CD4-positive, alpha-beta memory T cell (primary cell): ENCODE data around the gene PTRHD1. TPM values are rescaled to one million over a fixed set of nuclear protein-coding genes. Genes with fewer than 3 reads are reported as not detected.

ENCODE experiments used
- CTCF ChIA-PET: fragments of 350-600 bp; sonication (Branson Sonifier 250); formaldehyde crosslinking; loops from one replicate; lab custom pipeline; 2021; ENCODE audit warnings: inconsistent platforms; ENCODE audit not compliant: partially characterized antibody; lab: Charles Lee
- POLR2A ChIA-PET: fragments of 350-600 bp; sonication (Branson Sonifier 250); formaldehyde crosslinking; loops from one replicate; lab custom pipeline; 2021; ENCODE audit not compliant: partially characterized antibody; lab: Charles Lee
- DNase-seq, 5 donors: peaks; one replicate each; pipeline versions ENCODE4 v3.0.0 to v3.0.0-alpha.2; 2020 to 2022; ENCODE audit warnings: mixed read lengths in 1 of 5
- H3K27ac ChIP-seq: one replicate; pipeline ENCODE4 v1.7.0; 2013; ENCODE audit warnings: low read depth, low read length
- H3K27me3 ChIP-seq: 2 replicates; pipeline ENCODE4 v1.7.0; 2013; ENCODE audit warnings: mild to moderate bottlenecking, low read length, moderate library complexity; ENCODE audit not compliant: insufficient read depth
- H3K36me3 ChIP-seq: 2 replicates; pipeline ENCODE4 v1.7.0; 2013; ENCODE audit warnings: mild to moderate bottlenecking, low read length, moderate library complexity; ENCODE audit not compliant: insufficient read depth
- H3K4me1 ChIP-seq: 2 replicates; pipeline ENCODE4 v1.7.0; 2013; ENCODE audit warnings: mild to moderate bottlenecking, low read length, moderate library complexity; ENCODE audit not compliant: insufficient read depth
- H3K4me3 ChIP-seq, 2 donors: one replicate each; pipeline ENCODE4 v1.7.0; 2013; ENCODE audit warnings: low read length in 2 of 2, mild to moderate bottlenecking in 1 of 2
- H3K9me3 ChIP-seq, 2 donors: one replicate each; pipeline ENCODE4 v1.7.0; 2013; ENCODE audit warnings: low read length in 2 of 2, control low read depth in 1 of 2; ENCODE audit not compliant: control insufficient read depth in 1 of 2
- H3K27ac Mint-ChIP-seq, 7 donors: one replicate each; pipeline ENCODE4 v1.8.0; 2020 to 2021; ENCODE audit warnings: mixed read lengths in 7 of 7, mild to moderate bottlenecking in 6 of 7, inconsistent platforms in 3 of 7, moderate library complexity in 3 of 7
- H3K27me3 Mint-ChIP-seq, 2 donors: one replicate each; pipeline ENCODE4 v1.8.0; 2020 to 2021; ENCODE audit warnings: mixed read lengths in 2 of 2
- H3K36me3 Mint-ChIP-seq, 2 donors: one replicate each; pipeline ENCODE4 v1.8.0; 2020 to 2021; ENCODE audit warnings: mixed read lengths in 2 of 2, inconsistent platforms in 1 of 2, mild to moderate bottlenecking in 1 of 2
- H3K4me1 Mint-ChIP-seq, 4 donors: one replicate each; pipeline ENCODE4 v1.8.0; 2020 to 2021; ENCODE audit warnings: mixed read lengths in 4 of 4, mild to moderate bottlenecking in 1 of 4
- H3K4me3 Mint-ChIP-seq, 8 donors: one replicate each; pipeline ENCODE4 v1.8.0; 2020 to 2021; ENCODE audit warnings: mixed read lengths in 8 of 8, mild to moderate bottlenecking in 7 of 8, moderate library complexity in 6 of 8, inconsistent platforms in 3 of 8
- H3K9me3 Mint-ChIP-seq, 8 donors: one replicate each; pipeline ENCODE4 v1.8.0; 2020 to 2021; ENCODE audit warnings: mixed read lengths in 8 of 8, mild to moderate bottlenecking in 5 of 8, inconsistent platforms in 3 of 8, moderate library complexity in 1 of 8
- intact Hi-C: fragments of 100-400 bp; cut with micrococcal nuclease; formaldehyde crosslinking; loops from one replicate; pipeline ENCODE4 v1.15.1; 2023
- polyA plus RNA-seq, 2 donors: library from polyadenylated mRNA; unstranded; fragments of 300-500 nt; fragmentation: Illumina TruSeq; gene quantifications; one replicate each; pipeline ENCODE4 v1.2.3, GENCODE V29; 2021
- total RNA-seq, 2 experiments: library from RNA; stranded (reverse); gene quantifications; one replicate each; pipeline ENCODE4 v1.2.3, GENCODE V29; 2021

PTRHD1 gene
- total and polyA plus RNA-seq, 4 experiments from 2014 or later, result 12.0 to 52.1 (median 30.7) TPM

GRCh38 chr2:24771764-24772586 is 21.2 kb downstream of the PTRHD1 start:
- no peaks in the 10 kb centered on the region for H3K4me1 ChIP-seq
- H3K27me3 Mint-ChIP-seq, result no peaks in the 10 kb centered on the region
- H3K9me3 ChIP-seq, result no peaks in the 10 kb centered on the region
- H3K9me3 Mint-ChIP-seq, result no peaks in the 10 kb centered on the region
- intact Hi-C loops, result no loop called here
- peaks cover 22% of the 10 kb centered on the region in 2 donors for H3K36me3 Mint-ChIP-seq
- no peak overlapping the region for H3K27ac ChIP-seq
- no peak for DNase-seq
- ChIA-PET CTCF (no interaction called here), POLR2A (interaction anchor here (0.6 kb wide), 1 partner anchor 180 kb away, joined by 6 read pairs; no protein-coding TSS in a partner anchor)
- peaks cover 3% of the 10 kb centered on the region for H3K36me3 ChIP-seq
- H3K4me1 Mint-ChIP-seq, result peaks cover 0 to 2% (median 0%) of the 10 kb centered on the region in 4 donors
- no peak overlapping the region for H3K4me3 Mint-ChIP-seq
- no peak overlapping the region for H3K4me3 ChIP-seq
- H3K27me3 ChIP-seq, result no peaks in the 10 kb centered on the region
- H3K27ac Mint-ChIP-seq, result peak overlapping the region in 3 of 7 donors; percentile 19 to 36 (median 28)

DNA sequence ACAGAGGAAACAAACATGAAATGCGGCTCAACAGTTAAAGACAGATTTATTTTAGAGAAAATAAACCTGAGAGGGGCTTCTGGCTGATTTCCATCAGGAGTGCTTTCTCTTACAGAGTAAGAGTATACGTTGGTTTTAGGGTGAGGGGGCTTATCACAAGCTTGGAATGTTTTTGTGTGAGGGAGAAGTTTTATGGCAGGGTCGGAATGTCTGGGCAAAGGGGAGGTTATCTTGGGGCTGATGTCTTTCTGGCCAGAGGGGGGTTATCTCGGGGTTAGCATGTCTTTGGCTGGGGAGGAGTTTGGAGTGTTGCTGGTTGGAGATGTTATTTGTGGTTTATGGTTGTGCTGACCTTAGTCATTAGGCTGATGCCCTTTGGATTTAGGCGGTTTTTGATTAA is 22.1 kb downstream of the PTRHD1 start:
- Mint-ChIP-seq H3K4me3 (peak overlapping the region in 1 of 8 donors; percentile 16), H3K9me3 (no peaks in the 10 kb centered on the region), H3K36me3 (peaks cover 22 to 30% of the 10 kb centered on the region in 2 donors), H3K27ac (peak overlapping the region in 3 of 7 donors; percentile 2 to 28 (median 19)), H3K27me3 (no peaks in the 10 kb centered on the region), H3K4me1 (peaks cover 0 to 4% (median 0%) of the 10 kb centered on the region in 4 donors)
- no peak for DNase-seq
- ChIA-PET CTCF (no interaction called here), POLR2A (no interaction called here)
- Histone ChIP-seq H3K27me3 (no peaks in the 10 kb centered on the region), H3K4me1 (no peaks in the 10 kb centered on the region), H3K9me3 (no peaks in the 10 kb centered on the region), H3K36me3 (peaks cover 4% of the 10 kb centered on the region), H3K27ac (no peak overlapping the region), H3K4me3 (no peak overlapping the region)
- intact Hi-C loops, result no loop called here

- H3K27me3 ChIP-seq, result no peaks in the 10 kb centered on the region
- ChIA-PET POLR2A (no interaction called here), CTCF (no interaction called here)
- DNase-seq, result no peak
- Mint-ChIP-seq H3K9me3 (no peaks in the 10 kb centered on the region), H3K27me3 (no peaks in the 10 kb centered on the region), H3K4me3 (no peak overlapping the region), H3K4me1 (peaks cover 0 to 4% (median 0%) of the 10 kb centered on the region in 4 donors), H3K27ac (peak overlapping the region in 1 of 7 donors; percentile 10), H3K36me3 (peaks cover 38 to 43% of the 10 kb centered on the region in 2 donors)
- peaks cover 10% of the 10 kb centered on the region for H3K36me3 ChIP-seq
- H3K27ac ChIP-seq, result no peak overlapping the region
- no peaks in the 10 kb centered on the region for H3K9me3 ChIP-seq
- intact Hi-C loops, result no loop called here
- H3K4me3 ChIP-seq, result no peak overlapping the region
- no peaks in the 10 kb centered on the region for H3K4me1 ChIP-seq
These were observed 24.6 kb downstream of the PTRHD1 start for GRCh38 chr2:24768601-24769000.

GRCh38 chr2:24768013-24768412 is 25.2 kb downstream of the PTRHD1 start:
- peaks cover 10% of the 10 kb centered on the region for H3K36me3 ChIP-seq
- intact Hi-C loops, result no loop called here
- H3K27ac ChIP-seq, result no peak overlapping the region
- DNase-seq, result no peak
- no peaks in the 10 kb centered on the region for H3K4me1 ChIP-seq
- H3K36me3 Mint-ChIP-seq, result peaks cover 38 to 45% of the 10 kb centered on the region in 2 donors
- H3K27me3 ChIP-seq, result no peaks in the 10 kb centered on the region
- peaks cover 0 to 4% (median 0%) of the 10 kb centered on the region in 4 donors for H3K4me1 Mint-ChIP-seq
- ChIA-PET POLR2A (no interaction called here), CTCF (no interaction called here)
- no peaks in the 10 kb centered on the region for H3K27me3 Mint-ChIP-seq
- no peak overlapping the region for H3K4me3 Mint-ChIP-seq
- no peaks in the 10 kb centered on the region for H3K9me3 ChIP-seq
- no peak overlapping the region for H3K27ac Mint-ChIP-seq
- no peaks in the 10 kb centered on the region for H3K9me3 Mint-ChIP-seq
- H3K4me3 ChIP-seq, result no peak overlapping the region

DNA sequence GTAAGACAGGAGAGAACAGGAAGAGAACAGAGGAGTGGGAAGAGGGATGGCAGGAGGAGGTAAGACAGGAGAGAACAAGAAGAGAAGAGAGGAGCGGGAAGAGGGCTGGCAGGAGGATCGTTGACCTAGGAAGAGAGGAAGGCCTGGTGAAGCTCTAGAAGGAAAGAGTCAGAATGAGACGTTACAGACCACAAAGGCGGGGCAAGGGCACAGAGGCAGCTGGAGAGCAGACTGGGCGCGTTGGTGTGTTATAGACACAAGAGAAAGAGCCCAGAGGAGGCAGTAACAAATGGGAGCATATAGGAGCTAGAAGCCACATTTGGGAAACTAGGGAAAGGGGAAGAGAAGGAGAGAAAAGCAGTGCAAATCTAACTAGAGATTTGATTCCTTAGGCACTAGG is 26.6 kb downstream of the PTRHD1 start:
- no peak for DNase-seq
- H3K9me3 Mint-ChIP-seq, result no peaks in the 10 kb centered on the region
- peaks cover 45 to 57% of the 10 kb centered on the region in 2 donors for H3K36me3 Mint-ChIP-seq
- ChIA-PET POLR2A (no interaction called here), CTCF (no interaction called here)
- H3K27ac Mint-ChIP-seq, result peak overlapping the region in 5 of 7 donors; percentile 6 to 74 (median 33)
- Histone ChIP-seq H3K9me3 (no peaks in the 10 kb centered on the region), H3K27me3 (no peaks in the 10 kb centered on the region), H3K36me3 (peaks cover 22% of the 10 kb centered on the region), H3K4me1 (no peaks in the 10 kb centered on the region), H3K4me3 (no peak overlapping the region), H3K27ac (no peak overlapping the region)
- intact Hi-C loops, result no loop called here
- no peaks in the 10 kb centered on the region for H3K27me3 Mint-ChIP-seq
- no peak overlapping the region for H3K4me3 Mint-ChIP-seq
- peaks cover 0 to 4% (median 0%) of the 10 kb centered on the region in 4 donors for H3K4me1 Mint-ChIP-seq

GRCh38 chr2:24763843-24764242 is 29.3 kb downstream of the PTRHD1 start:
- no peaks in the 10 kb centered on the region for H3K9me3 ChIP-seq
- H3K4me3 ChIP-seq, result no peak overlapping the region
- Mint-ChIP-seq H3K4me3 (no peak overlapping the region), H3K27me3 (no peaks in the 10 kb centered on the region), H3K27ac (peak overlapping the region in 1 of 7 donors; percentile 62), H3K36me3 (peaks cover 35 to 62% of the 10 kb centered on the region in 2 donors), H3K4me1 (peaks cover 0 to 4% (median 0%) of the 10 kb centered on the region in 4 donors), H3K9me3 (no peaks in the 10 kb centered on the region)
- intact Hi-C loops, result no loop called here
- CTCF ChIA-PET, result no interaction called here
- DNase-seq, result no peak
- no peaks in the 10 kb centered on the region for H3K27me3 ChIP-seq
- no peaks in the 10 kb centered on the region for H3K4me1 ChIP-seq
- H3K27ac ChIP-seq, result no peak overlapping the region
- POLR2A ChIA-PET, result no interaction called here
- H3K36me3 ChIP-seq, result peaks cover 23% of the 10 kb centered on the region

GRCh38 chr2:24762518-24762917 is 30.7 kb downstream of the PTRHD1 start:
- peaks cover 35 to 58% of the 10 kb centered on the region in 2 donors for H3K36me3 Mint-ChIP-seq
- no peak overlapping the region for H3K27ac Mint-ChIP-seq
- Histone ChIP-seq H3K4me3 (no peak overlapping the region), H3K27me3 (no peaks in the 10 kb centered on the region), H3K9me3 (no peaks in the 10 kb centered on the region), H3K36me3 (peaks cover 23% of the 10 kb centered on the region), H3K27ac (no peak overlapping the region), H3K4me1 (no peaks in the 10 kb centered on the region)
- ChIA-PET CTCF (no interaction called here), POLR2A (interaction anchor here (0.6 kb wide), 1 partner anchor 171 kb away, joined by 3 read pairs; no protein-coding TSS in a partner anchor)
- DNase-seq, result no peak
- H3K27me3 Mint-ChIP-seq, result no peaks in the 10 kb centered on the region
- H3K4me1 Mint-ChIP-seq, result peaks cover 0 to 4% (median 0%) of the 10 kb centered on the region in 4 donors
- H3K4me3 Mint-ChIP-seq, result no peak overlapping the region
- H3K9me3 Mint-ChIP-seq, result no peaks in the 10 kb centered on the region
- intact Hi-C loops, result no loop called here
